Heart right ventricle (tissue), 16 donors: ENCODE measurements around the gene GRIK3. TPM values are rescaled to one million over a fixed set of nuclear protein-coding genes. Genes with fewer than 3 reads are reported as not detected.

Experiments
- ATAC-seq, 8 donors: fragments of 200-7000 bp; cut with Tn5 transposase; one replicate each; pipeline ENCODE4 v1.9.1; 2020; ENCODE audit warnings: mild to moderate bottlenecking in 8 of 8, moderate library complexity in 8 of 8, moderate number of reproducible peaks in 1 of 8
- DNase-seq, 2 donors: peaks; one replicate each; pipeline ENCODE4 v3.0.0-alpha.2; 2020
- H3K27ac ChIP-seq, 10 donors: fragments of 200-600 bp; sonication (generic) in 2 of 10; one replicate each; pipeline versions ENCODE4 v1.5.0 to v1.8.0; 2020 to 2022; ENCODE audit warnings: mild to moderate bottlenecking in 3 of 10
- H3K27me3 ChIP-seq, 7 donors: fragments of 200-600 bp; one replicate each; pipeline ENCODE4 v1.8.0; 2021 to 2022; ENCODE audit warnings: mild to moderate bottlenecking in 2 of 7
- H3K36me3 ChIP-seq, 9 donors: fragments of 200-600 bp; sonication (generic) in 1 of 9; one replicate each; pipeline versions ENCODE4 v1.5.0 to v1.8.0; 2020 to 2022; ENCODE audit warnings: mild to moderate bottlenecking in 2 of 9
- H3K4me1 ChIP-seq, 9 donors: fragments of 200-600 bp; sonication (generic) in 1 of 9; one replicate each; pipeline versions ENCODE4 v1.5.0 to v1.8.0; 2020 to 2022; ENCODE audit warnings: mild to moderate bottlenecking in 4 of 9
- H3K4me3 ChIP-seq, 10 donors: fragments of 200-600 bp; sonication (generic) in 2 of 10; one replicate each; pipeline versions ENCODE4 v1.5.0 to v1.8.0; 2020 to 2022; ENCODE audit warnings: mild to moderate bottlenecking in 7 of 10, moderate library complexity in 2 of 10
- H3K9me3 ChIP-seq, 11 donors: fragments of 200-600 bp in 10 of 11; sonication (generic) in 2 of 11; one replicate each; pipeline versions ENCODE4 v1.5.0 to v1.8.0; 2013 to 2022; ENCODE audit warnings: mild to moderate bottlenecking in 2 of 11, control low read depth in 1 of 11, moderate library complexity in 1 of 11
- CTCF ChIP-seq, 9 donors: fragments of 200-600 bp; sonication (generic) in 2 of 9; IDR thresholded peaks; one replicate each; pipeline versions ENCODE4 v1.5.0 to v1.8.0; 2021 to 2022; ENCODE audit warnings: antibody characterized with exemption in 9 of 9, mild to moderate bottlenecking in 5 of 9, moderate library complexity in 1 of 9
- WGBS, 2 donors: extraction: QIAGEN DNeasy Blood & Tissue Kit; methylation state at CpG; one replicate each; pipeline ENCODE4 v1.1.7; 2013; ENCODE audit warnings: inconsistent platforms in 1 of 2; 5-methylcytosine and 5-hydroxymethylcytosine counted together
- intact Hi-C, 10 donors: fragments of 100-400 bp; cut with DNase I; formaldehyde crosslinking; loops; one replicate each; pipeline versions ENCODE4 v1.11.1 to v1.14.2; 2022
- polyA plus RNA-seq, 2 donors: library from polyadenylated mRNA; stranded (reverse); fragments of 200-250 nt; gene quantifications; one replicate each; pipeline ENCODE4 v1.2.3, GENCODE V29; 2013
- total RNA-seq, 10 donors: library from RNA; stranded (reverse); fragmentation: NEBNext Ultra II Directional in 3 of 10; extraction: Animal tissue kit (Norgen Biotek cat#: 25700) in 3 of 10; gene quantifications; one replicate each; pipeline versions ENCODE4 v1.2.1 to v1.2.4, GENCODE V29; 2021 to 2023
- donor health status: Arrhythmogenic right ventricular cardiomyopathy.
- donor health status: ischemic (EF 13 %, LVEDD 7.1; RV severe dilation, severe dysfunction).
- donor health status: healthy with polysubstance abuse.
- donor health status: DM: no; HTN: yes; CAD: no.
- donor health status: DM: no; HTN: no; CAD: no.
- donor health status: ischemic (EF 25% LVEDD 6.9; RV normal size, moderate dysfunction).
- donor health status: ischemic (EF 25% LVEDD 5.7; RV mildly dilated, moderate dysfunction).
- donor health status: healthy.
- donor health status: DM: yes; HTN: yes; CAD: no.
- donor health status: Ischemic cardiomyopathy.
- donor health status: ischemic (EF 35%, LVEDD 5.7; RV mildly dilated, moderate dysfunction).
- donor health status: nonischemic (EF 11% LVEDD 7.7; RV severe dilation, severe dysfunction).
- donor health status: DM: yes; HTN: yes; CAD: no.
- donor health status: PGD.
- donor health status: ischemic (EF 29% LVEDD 5.4; RV normal size, mild dysfunction).
- donor health status: nonischemic (EF 23%, LVEDD 6.1; RV moderate dilation, normal function).

GRIK3 gene
- total and polyA plus RNA-seq, 12 donors, result 0.10 to 1.1 (median 0.27) TPM

DNA sequence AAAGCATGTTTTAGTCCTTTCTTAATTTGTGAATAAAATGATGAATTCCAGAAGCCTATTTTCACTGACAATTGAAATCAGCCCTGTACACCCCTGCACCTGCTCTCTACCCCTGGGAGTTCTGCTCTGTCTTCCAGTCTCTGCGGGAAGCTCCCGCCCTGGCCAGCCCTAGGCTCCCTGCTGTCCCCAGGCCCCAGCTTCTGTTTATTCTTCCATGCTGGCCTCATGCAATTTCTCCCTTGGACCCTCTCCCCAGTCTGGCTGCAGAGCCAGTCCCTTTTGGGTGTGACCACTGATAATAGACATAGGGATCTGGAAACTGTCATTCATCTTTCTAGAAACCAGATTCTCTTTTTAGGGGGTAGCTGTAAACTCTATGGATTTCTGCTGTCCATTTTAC lies 258.6 kb downstream of the GRIK3 start:
- Histone ChIP-seq H3K27ac (no peak overlapping the region), H3K36me3 (no peaks in the 10 kb centered on the region), H3K4me1 (no peaks in the 10 kb centered on the region), H3K4me3 (no peak overlapping the region), H3K27me3 (peaks cover 0 to 80% (median 72%) of the 10 kb centered on the region in 7 donors), H3K9me3 (no peaks in the 10 kb centered on the region)
- no peak for DNase-seq
- no peak for TF ChIP-seq CTCF (IDR thresholded peaks at IDR 0.05)
- WGBS, 2 donors, result 10 to 16% methylated on average over 2 of the region's 2 CpGs
- ATAC-seq, result no peak
- intact Hi-C loops, result no loop called here

DNA sequence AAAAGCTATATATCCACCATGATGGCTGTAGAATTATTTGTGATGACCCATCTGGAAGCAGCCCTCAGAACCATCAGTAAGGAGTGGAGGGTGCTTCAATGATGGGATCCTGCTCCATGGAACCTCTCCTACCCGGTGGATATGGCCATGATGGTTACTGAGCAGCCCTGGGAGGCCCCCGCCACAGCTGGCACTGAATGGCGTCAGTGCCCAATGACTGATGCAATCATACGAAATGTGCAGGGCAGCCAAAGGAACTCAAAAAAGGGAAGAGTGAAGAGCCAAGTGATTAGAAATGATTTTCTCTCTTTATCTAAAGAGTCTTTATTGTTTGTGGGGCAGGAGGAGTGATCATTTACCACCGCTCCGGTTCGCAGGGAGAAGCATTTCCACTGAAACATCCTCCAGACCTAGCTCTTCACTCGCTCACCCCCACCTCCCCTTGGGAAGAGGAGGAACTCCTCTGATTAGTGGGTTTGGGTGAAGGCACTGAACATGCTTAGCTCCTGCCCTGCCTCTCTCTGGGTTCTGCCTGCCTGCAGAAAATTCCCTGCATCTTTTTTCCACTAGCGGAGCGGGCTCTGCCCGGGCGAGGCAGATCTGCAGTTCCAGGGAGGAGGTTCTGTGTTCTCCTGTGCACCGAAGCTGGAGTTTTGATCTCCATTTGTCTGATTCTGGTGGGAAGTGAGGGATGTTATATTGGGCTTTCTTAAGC lies 260.3 kb downstream of the GRIK3 start:
- peaks cover 0 to 84% (median 81%) of the 10 kb centered on the region in 7 donors for H3K27me3 ChIP-seq
- no peaks in the 10 kb centered on the region for H3K9me3 ChIP-seq
- DNase-seq (no peak), ATAC-seq (no peak)
- intact Hi-C loops, result no loop called here
- H3K27ac ChIP-seq, result no peak overlapping the region
- WGBS, 2 donors, result 74 to 76% methylated on average over 13 of the region's 13 CpGs
- TF ChIP-seq CTCF (IDR thresholded peaks at IDR 0.05), result no peak
- no peak overlapping the region for H3K4me3 ChIP-seq
- no peaks in the 10 kb centered on the region for H3K4me1 ChIP-seq
- no peaks in the 10 kb centered on the region for H3K36me3 ChIP-seq

- Histone ChIP-seq H3K27me3 (peaks cover 0 to 94% (median 90%) of the 10 kb centered on the region in 7 donors), H3K9me3 (no peaks in the 10 kb centered on the region), H3K36me3 (no peaks in the 10 kb centered on the region), H3K4me1 (no peaks in the 10 kb centered on the region), H3K27ac (no peak overlapping the region), H3K4me3 (no peak overlapping the region)
- DNase-seq (no peak), ATAC-seq (no peak)
- intact Hi-C loops, result no loop called here
- TF ChIP-seq CTCF (IDR thresholded peaks at IDR 0.05), result no peak
- 69 to 72% methylated on average over 8 of the region's 8 CpGs for WGBS, 2 donors
Observed at GRCh38 chr1:36772647-36773495, 261.4 kb downstream of the GRIK3 start.

- 5 to 8% methylated on average over 17 of the region's 17 CpGs for WGBS, 2 donors
- no peak for ATAC-seq
- Histone ChIP-seq H3K4me1 (no peaks in the 10 kb centered on the region), H3K4me3 (no peak overlapping the region), H3K36me3 (no peaks in the 10 kb centered on the region), H3K27ac (no peak overlapping the region), H3K9me3 (no peaks in the 10 kb centered on the region), H3K27me3 (peaks cover 0 to 92% (median 87%) of the 10 kb centered on the region in 7 donors)
- DNase-seq, result no peak
- intact Hi-C loops, result no loop called here
- no peak for TF ChIP-seq CTCF (IDR thresholded peaks at IDR 0.05)
Observed at GRCh38 chr1:36771660-36772284, 262.5 kb downstream of the GRIK3 start.
